Measurements from ENCODE around the gene MBD5.

DNA sequence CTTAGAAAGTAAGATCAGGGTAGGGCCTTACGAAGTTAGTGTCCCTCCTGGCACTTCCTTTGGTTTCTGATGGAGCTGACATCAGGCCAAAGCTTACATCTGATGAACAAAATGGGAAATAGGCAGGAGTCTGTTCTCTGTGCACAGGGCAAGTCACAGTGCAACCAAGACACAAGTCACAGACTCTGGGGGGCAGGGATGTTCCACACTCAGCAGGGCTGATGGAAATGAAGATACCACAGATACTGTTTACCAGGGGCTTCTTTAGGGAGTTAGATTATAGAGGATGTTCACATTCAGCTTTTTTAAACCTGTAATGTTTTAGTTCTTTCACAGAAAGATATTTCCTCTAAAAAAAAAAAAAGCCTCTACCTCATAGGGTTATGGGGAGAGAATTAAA, 517.5 kb downstream of the MBD5 start:
- TF ChIP-seq CTCF (IDR thresholded peaks at IDR 0.05), result no peak
- no peak for TF ChIP-seq EP300 (IDR thresholded peaks at IDR 0.05)
- TF ChIP-seq POLR2A (IDR thresholded peaks at IDR 0.05), result no peak

Data from stomach (tissue), 4 donors.